Iris pigment epithelial cell (primary cell): ENCODE measurements around the gene RPL38.

ENCODE experiments used
- DNase-seq: peaks from one replicate; pipeline ENCODE4 v3.0.0-alpha.2; 2011; ENCODE audit warnings: low read depth

RPL38 gene

DNA sequence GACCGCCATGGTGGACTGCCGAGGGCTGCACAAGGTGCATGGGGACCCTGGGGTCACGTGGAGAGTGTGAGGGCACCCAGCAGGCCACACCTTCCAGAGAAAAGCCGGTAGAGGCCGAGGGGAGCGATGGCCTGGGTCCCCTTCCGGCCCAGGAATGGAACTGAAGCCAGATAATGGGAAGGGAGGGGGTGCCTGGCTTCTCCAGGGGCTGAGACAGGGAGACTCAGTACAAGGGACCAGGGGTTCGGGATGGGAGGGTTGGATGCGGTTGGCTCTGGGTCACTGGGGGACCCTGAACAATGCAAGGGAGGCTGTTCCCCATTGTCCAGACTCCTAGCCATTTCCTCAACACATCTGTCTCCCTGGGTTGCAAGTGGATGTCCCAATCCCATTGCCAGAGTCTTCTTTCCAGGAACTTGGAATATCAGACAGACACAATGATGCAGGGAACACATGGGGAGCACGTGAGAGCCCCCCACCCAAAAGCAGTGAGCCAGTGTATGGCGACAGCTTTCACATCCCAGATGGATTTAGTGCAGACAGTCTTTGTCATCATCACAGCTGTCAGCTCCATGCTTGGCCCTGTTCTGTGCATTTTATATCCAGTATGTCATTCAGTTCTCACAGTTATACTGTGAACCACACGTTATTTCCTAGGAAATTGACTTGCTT is 47.0 kb downstream of the RPL38 start:
- DNase-seq, result no peak

DNA sequence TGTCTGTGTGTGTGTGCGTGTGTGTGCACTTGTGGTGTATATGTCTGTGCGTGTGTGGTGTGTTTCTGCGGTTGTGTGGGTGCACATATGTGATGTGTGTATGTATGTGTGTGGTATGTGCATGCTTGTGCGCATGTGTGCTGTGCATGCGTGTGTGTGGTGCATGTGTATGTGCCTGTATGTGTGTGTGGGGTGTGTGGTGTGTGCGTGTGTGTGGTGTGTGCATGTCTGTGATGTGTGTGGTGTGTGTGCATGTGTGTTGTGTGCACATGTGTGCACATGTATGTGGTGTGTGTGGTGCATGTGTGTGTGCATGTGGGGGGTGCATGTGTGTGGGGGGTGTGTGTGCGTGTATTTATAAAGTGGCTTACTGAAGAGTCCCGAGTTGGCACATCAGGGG is 47.6 kb downstream of the RPL38 start:
- no peak for DNase-seq

DNA sequence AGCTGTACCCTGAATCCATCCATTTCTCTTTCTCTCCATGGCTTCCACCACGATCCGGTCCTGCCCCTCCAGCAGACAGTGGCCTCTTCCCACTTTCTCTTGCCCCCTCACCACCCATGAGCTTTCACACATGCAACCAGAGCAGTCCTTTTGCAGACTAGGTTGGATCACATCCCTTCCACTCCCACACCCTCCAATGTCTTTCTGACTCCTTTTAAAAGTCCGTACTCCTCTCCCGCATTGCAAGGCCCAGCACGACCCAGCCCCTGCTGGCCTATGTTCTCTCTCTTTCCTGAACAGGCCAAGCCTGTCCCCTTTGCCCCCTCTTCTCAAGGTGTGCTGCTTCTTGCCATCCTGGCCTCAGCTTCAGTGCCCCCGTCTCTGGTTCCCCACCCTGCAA is 48.1 kb downstream of the RPL38 start:
- DNase-seq, result no peak

- DNase-seq, result no peak
Observed at GRCh38 chr17:74252211-74252610, 48.7 kb downstream of the RPL38 start.

DNA sequence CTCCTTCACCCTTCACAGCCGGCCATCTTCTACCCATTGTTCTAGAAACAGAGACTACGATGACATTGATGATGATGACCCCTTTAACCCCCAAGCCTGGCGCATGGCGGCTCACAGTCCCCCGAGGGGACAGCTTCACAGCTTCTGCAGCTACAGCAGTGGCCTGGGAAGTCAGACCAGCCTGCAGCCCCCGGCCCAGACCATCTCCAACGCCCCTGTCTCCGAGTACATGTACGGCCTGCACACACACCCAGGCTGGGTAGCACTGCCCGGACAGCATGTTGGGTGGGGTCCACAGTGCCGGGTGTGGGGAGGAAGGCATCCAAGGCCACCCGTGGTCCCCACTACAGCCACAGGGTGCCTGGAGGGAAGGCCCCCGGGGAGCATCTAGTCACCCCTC is 49.6 kb downstream of the RPL38 start:
- no peak for DNase-seq

DNA sequence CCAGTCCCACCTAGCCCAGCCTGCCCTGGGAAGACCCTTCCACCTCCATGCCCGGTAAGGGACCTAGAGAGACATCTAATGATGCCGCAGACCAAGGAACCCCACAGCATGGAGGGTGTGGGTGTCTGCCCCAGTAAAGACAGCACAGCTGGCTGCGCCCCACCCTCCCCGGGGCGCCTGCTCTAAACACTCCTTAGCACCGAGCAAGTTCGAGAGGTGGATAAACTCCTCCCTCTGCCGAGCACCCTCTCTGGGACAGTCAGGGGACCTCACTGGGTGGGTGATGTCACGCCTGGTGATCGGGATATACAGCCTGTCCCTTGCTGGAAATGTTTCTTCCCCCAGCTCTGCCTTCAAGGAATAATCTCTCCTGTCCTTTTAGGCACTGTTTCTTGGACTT is 53.8 kb downstream of the RPL38 start:
- no peak for DNase-seq

- DNase-seq, result no peak
Observed at GRCh38 chr17:74259667-74260524, 56.4 kb downstream of the RPL38 start.
